Activated T-helper 9 cell treated with anti-CD3 and anti-CD28 coated beads, Interleukin-2, amount 50 U/mL, for 16 hours (primary cell): ENCODE results near the gene LMOD2.
"Not testable (repeated sequence)": the region's sequence is repeated elsewhere in the genome, so short reads cannot be mapped to it uniquely, and the experiment has no call there.

Source experiments
- DNase-seq: peaks from one replicate; pipeline ENCODE4 v3.0.0-alpha.2; 2020; ENCODE audit warnings: low read depth

The LMOD2 gene

GRCh38 chr7:123655614-123656013 lies at the start of gene LMOD2:
Gene LMOD2 (plus strand): TSS chr7:123655866. CDS start chr7:123655964, 98 bp downstream.
- no peak for DNase-seq

DNA sequence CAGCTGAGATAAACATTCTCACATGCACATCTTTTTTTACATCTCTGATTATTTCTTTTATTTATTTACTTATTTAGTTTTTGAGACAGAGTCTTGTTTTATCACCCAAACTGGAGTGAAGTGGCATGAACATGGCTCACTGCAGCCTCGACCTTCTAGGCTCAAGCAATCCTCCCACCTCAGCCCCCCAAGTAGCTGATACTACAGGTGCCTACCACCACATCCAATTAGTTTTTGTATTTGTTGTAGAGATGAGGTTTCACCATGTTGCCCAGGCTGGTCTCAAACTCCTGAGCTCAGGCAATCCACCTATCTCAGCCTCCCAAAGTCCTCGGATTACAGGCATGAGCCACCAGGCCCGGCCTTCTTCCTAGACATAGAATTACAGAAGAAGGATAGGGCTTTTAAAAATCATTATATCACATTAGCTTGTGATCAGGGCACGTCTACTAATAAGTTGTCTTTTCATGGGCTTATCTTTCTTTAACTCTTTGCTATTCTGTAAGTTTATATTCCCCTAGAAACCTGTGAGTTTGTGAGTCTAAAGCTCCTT lies 48.2 kb upstream of the LMOD2 start:
- no peak for DNase-seq

GRCh38 chr7:123608991-123609882 lies 46.4 kb upstream of the LMOD2 start:
- no peak for DNase-seq

- DNase-seq: no peak
Observed at GRCh38 chr7:123609883-123610239, 45.8 kb upstream of the LMOD2 start.

DNA sequence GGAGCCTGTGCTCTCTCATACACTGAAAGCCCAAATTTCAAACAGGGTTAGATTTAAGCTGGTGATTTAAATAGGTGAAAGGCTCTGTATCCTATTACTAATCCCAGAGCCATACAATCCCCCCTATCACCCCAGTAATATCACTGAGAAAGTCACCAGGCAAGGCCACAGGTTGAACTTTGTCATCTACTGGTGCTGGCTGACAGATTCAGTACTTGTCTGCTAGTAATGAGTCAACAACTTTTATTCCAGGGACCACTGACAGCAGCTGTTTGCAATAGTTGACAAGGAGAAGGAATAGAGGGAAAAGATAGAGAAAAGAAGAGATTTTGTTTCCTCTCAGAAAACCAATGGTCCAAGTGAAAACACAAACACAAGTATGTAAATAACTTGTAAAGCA lies 43.6 kb upstream of the LMOD2 start:
- DNase-seq: no peak

GRCh38 chr7:123615344-123615743 lies 40.3 kb upstream of the LMOD2 start:
- no peak for DNase-seq

- no peak for DNase-seq
Observed at GRCh38 chr7:123616223-123616622, 39.4 kb upstream of the LMOD2 start.

- DNase-seq: no peak
Observed at GRCh38 chr7:123621707-123622106, 34.0 kb upstream of the LMOD2 start.

DNA sequence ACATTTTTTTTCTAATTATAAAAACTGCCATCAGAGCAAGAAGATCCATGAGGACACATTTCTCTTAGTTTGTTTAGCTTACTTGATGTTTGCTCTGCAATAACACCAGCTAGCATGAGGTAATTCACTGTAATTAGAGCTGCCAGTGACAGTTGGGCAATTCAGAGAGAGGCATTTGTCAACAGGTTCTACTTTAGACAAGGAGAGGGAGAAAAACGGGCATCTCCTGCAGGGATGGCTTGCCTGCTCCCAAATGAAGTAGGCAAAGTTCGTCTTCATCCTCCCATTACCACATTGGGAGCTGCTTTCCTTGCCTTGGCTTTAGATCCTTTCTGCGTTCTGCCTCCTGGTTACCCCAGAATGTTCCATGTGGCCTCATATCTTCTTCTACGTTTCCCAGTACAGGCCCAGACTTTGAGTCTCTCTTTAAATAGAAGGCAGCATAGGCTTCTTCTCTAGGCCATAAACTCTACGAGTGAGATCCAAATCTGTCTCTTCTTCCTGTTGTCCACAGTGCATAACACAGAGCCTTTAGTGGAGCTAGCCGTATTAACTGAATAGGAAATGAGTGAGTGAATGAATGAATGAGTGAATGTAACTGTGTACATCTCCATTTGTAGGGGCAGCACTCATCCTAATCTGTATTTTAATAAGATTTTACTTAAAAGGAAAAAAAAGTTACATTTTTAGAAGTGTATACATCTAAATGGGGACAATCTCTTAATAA lies 32.8 kb upstream of the LMOD2 start:
- DNase-seq: no peak

GRCh38 chr7:123624527-123625183 lies 31.0 kb upstream of the LMOD2 start:
- peak; percentile 29 for DNase-seq

DNA sequence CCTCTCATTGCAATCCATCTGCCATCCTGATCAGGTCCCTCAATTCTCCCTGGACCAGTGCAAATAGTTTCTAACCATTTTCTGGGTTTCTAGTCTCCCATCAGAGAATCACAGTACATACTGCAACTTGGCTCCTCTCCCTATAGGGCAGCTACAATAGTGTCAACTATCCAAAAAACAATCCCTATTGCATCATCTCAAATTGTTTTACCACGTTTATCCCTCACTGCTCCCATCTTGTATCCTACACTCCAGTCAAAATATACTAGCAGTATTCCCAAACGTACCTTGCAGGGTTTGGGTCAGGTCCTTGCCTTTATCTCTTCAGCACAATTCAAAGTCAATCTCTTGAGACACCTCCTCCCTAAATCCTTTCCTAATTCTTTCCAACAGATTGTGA lies 30.4 kb upstream of the LMOD2 start:
- no peak for DNase-seq

- DNase-seq: no peak
Observed at GRCh38 chr7:123627851-123628250, 27.8 kb upstream of the LMOD2 start.

GRCh38 chr7:123628829-123629228 lies 26.8 kb upstream of the LMOD2 start:
- DNase-seq: no peak

- no peak for DNase-seq
Observed at GRCh38 chr7:123629281-123629680, 26.4 kb upstream of the LMOD2 start.

GRCh38 chr7:123632808-123633207 lies 22.9 kb upstream of the LMOD2 start:
- DNase-seq: no peak

- DNase-seq: no peak
Observed at GRCh38 chr7:123633553-123633952, 22.1 kb upstream of the LMOD2 start.

GRCh38 chr7:123634011-123634573 lies 21.6 kb upstream of the LMOD2 start:
- not testable (repeated sequence) for DNase-seq

DNA sequence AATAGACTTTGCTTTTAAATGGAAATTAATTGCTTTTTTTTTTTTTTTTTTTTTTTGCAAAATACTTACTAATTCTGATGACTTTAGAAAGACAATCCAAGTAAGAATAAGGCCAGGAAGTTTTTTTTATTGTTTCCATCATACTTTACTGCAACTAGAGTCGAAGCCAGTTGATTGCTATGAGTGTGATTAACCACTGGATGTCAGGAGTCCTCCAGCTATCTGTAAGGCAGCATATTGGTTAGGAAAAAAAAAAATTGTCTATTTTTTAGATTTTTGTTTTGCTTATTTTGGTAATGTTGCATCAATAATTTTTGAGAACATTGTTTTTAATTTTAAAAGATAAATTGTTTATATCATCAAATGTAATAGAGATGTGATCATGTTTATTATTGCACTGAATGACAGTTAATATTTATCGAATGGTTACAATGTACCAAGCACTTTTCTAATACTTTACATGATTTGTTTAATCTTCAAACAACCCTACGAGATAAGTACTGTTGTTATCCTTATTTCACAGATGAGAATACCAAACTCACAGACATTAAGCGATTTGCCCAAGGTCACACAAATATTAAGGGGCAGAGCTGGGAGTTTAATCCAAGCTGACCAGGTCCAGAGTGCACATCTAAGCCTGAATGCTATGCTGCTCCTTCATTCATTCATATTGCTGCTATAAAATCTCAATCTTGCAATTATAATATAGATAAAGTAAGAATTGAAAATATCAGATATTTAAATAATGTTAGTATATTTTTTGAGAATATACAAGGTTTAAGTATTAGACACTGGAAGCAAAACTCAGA lies 19.9 kb upstream of the LMOD2 start:
- no peak for DNase-seq

DNA sequence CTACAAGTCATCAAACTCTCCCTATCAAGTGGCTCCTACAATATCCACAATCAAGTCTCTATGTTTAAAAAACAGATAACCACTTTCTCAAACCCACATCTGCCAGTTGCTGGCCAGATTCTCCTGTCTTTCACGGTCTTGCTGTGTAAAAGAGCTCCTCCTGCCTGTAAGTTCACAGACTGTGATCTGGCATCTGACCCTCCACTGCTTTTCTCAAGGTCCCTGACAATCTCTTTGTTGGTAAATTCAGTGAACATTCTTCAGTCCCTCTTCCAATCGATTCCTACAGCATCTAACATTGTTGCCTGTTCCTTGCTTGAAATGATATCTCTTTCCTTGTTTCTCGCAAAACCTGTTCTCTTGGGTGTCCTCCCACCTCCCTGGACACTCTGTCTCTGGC lies 18.5 kb upstream of the LMOD2 start:
- no peak for DNase-seq

DNA sequence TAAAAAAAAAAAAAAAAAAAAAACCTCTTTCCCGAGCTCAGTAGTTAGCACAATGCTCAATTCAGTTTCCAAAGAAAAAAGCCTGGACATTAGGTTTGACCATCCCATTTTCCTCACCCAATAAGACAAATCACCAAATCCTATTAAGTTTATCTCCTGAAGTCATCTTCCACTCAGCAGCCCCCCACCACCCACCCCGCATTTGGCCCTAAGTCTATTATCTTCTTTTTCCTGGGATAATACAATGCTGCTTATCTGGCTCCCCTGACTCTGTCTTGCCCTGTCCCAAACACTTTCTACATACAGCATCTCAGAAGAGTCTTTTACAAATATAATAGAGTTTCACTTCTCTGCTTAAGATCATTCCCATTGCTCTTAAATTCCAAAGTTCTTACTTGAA lies 17.8 kb upstream of the LMOD2 start:
- DNase-seq: no peak

GRCh38 chr7:123639631-123640030 lies 16.0 kb upstream of the LMOD2 start:
- DNase-seq: no peak
